T-helper 17 cell (primary cell): ENCODE data around the gene FAXDC2. TPM values are rescaled to one million over a fixed set of nuclear protein-coding genes. Genes with fewer than 3 reads are reported as not detected.

Experiments used
- ATAC-seq: fragments of 150-1000 bp; cut with Tn5 transposase; 2 replicates; pipeline ENCODE4 v1.10.0; 2021; ENCODE audit warnings: mild to moderate bottlenecking, moderate library complexity
- DNase-seq, 3 donors: peaks; one replicate each; pipeline versions ENCODE4 v3.0.0 to v3.0.0-alpha.2; 2020 to 2021
- H3K9me3 ChIP-seq: one replicate; pipeline ENCODE4 v1.7.0; 2013; ENCODE audit warnings: low read length, mild to moderate bottlenecking; ENCODE audit not compliant: control insufficient read depth, poor library complexity, severe bottlenecking
- H3K27ac Mint-ChIP-seq: one replicate; pipeline ENCODE4 v1.8.0; 2022; ENCODE audit warnings: mild to moderate bottlenecking, moderate library complexity, mixed read lengths
- H3K27me3 Mint-ChIP-seq: one replicate; pipeline ENCODE4 v1.8.0; 2022; ENCODE audit warnings: mixed read lengths
- H3K36me3 Mint-ChIP-seq: one replicate; pipeline ENCODE4 v1.8.0; 2022; ENCODE audit warnings: low read depth, mixed read lengths
- H3K4me1 Mint-ChIP-seq: one replicate; pipeline ENCODE4 v1.8.0; 2022; ENCODE audit warnings: mild to moderate bottlenecking, mixed read lengths
- H3K4me3 Mint-ChIP-seq: one replicate; pipeline ENCODE4 v1.8.0; 2022; ENCODE audit warnings: mild to moderate bottlenecking, moderate library complexity, mixed read lengths
- total RNA-seq, 4 donors: library from RNA in 2 of 4; stranded (reverse) in 2 of 4; gene quantifications; one replicate each; pipeline ENCODE4 v1.2.3 and lab custom pipeline; 2022 to 2026

The FAXDC2 gene
- total RNA-seq, 2 donors from 2014 or later: 1.1 to 36.8 TPM

- H3K27ac Mint-ChIP-seq: peak overlapping the region; percentile 68
- no peak for ATAC-seq
- H3K36me3 Mint-ChIP-seq: peaks cover 26% of the 10 kb centered on the region
Observed at GRCh38 chr5:154873791-154874331, 23.5 kb upstream of the FAXDC2 start.

GRCh38 chr5:154871734-154872133 is 21.3 kb upstream of the FAXDC2 start:
- Mint-ChIP-seq H3K27me3 (no peaks in the 10 kb centered on the region), H3K36me3 (peaks cover 25% of the 10 kb centered on the region), H3K4me3 (no peak overlapping the region), H3K4me1 (peaks cover 7% of the 10 kb centered on the region), H3K27ac (peak overlapping the region; percentile 32)
- no peak for DNase-seq
- no peak for ATAC-seq
- no peaks in the 10 kb centered on the region for H3K9me3 ChIP-seq

More at GRCh38 chr5:154873791-154874331, 23.5 kb upstream of the FAXDC2 start:
- no peak overlapping the region for H3K4me3 Mint-ChIP-seq
- H3K9me3 ChIP-seq: no peaks in the 10 kb centered on the region
- no peak for DNase-seq
- H3K27me3 Mint-ChIP-seq: no peaks in the 10 kb centered on the region
- H3K4me1 Mint-ChIP-seq: no peaks in the 10 kb centered on the region

- no peaks in the 10 kb centered on the region for H3K9me3 ChIP-seq
- ATAC-seq (peak; percentile 40), DNase-seq (no peak)
Observed at GRCh38 chr5:154868702-154869101, 18.3 kb upstream of the FAXDC2 start.

GRCh38 chr5:154866841-154867240 is 16.4 kb upstream of the FAXDC2 start:
- no peak for ATAC-seq

More at GRCh38 chr5:154868702-154869101, 18.3 kb upstream of the FAXDC2 start:
- Mint-ChIP-seq H3K27me3 (no peaks in the 10 kb centered on the region), H3K36me3 (peaks cover 12% of the 10 kb centered on the region), H3K4me3 (no peak overlapping the region), H3K4me1 (peaks cover 10% of the 10 kb centered on the region), H3K27ac (no peak overlapping the region)

GRCh38 chr5:154865466-154866184 is 15.2 kb upstream of the FAXDC2 start:
- H3K4me3 Mint-ChIP-seq: no peak overlapping the region
- no peaks in the 10 kb centered on the region for H3K9me3 ChIP-seq
- H3K27me3 Mint-ChIP-seq: no peaks in the 10 kb centered on the region
- ATAC-seq (no peak), DNase-seq (no peak)
- no peak overlapping the region for H3K27ac Mint-ChIP-seq
- H3K36me3 Mint-ChIP-seq: peaks cover 5% of the 10 kb centered on the region
- H3K4me1 Mint-ChIP-seq: peaks cover 32% of the 10 kb centered on the region

More at GRCh38 chr5:154866841-154867240, 16.4 kb upstream of the FAXDC2 start:
- peaks cover 7% of the 10 kb centered on the region for H3K36me3 Mint-ChIP-seq
- peaks cover 23% of the 10 kb centered on the region for H3K4me1 Mint-ChIP-seq
- H3K27me3 Mint-ChIP-seq: no peaks in the 10 kb centered on the region
- H3K4me3 Mint-ChIP-seq: no peak overlapping the region
- H3K27ac Mint-ChIP-seq: peak overlapping the region; percentile 27
- H3K9me3 ChIP-seq: no peaks in the 10 kb centered on the region
- DNase-seq: no peak

GRCh38 chr5:154863291-154864080 is 13.1 kb upstream of the FAXDC2 start:
- Mint-ChIP-seq H3K36me3 (peaks cover 8% of the 10 kb centered on the region), H3K27me3 (no peaks in the 10 kb centered on the region), H3K4me3 (no peak overlapping the region), H3K4me1 (peaks cover 45% of the 10 kb centered on the region), H3K27ac (peak overlapping the region; percentile 81)
- DNase-seq (no peak), ATAC-seq (no peak)
- H3K9me3 ChIP-seq: no peaks in the 10 kb centered on the region

- H3K4me3 Mint-ChIP-seq: peak overlapping the region; percentile 73
- peak overlapping the region; percentile 81 for H3K27ac Mint-ChIP-seq
- H3K9me3 ChIP-seq: no peaks in the 10 kb centered on the region
- H3K36me3 Mint-ChIP-seq: peaks cover 11% of the 10 kb centered on the region
- DNase-seq (no peak), ATAC-seq (no peak)
- H3K4me1 Mint-ChIP-seq: peaks cover 47% of the 10 kb centered on the region
- no peaks in the 10 kb centered on the region for H3K27me3 Mint-ChIP-seq
Observed at GRCh38 chr5:154862766-154863165, 12.4 kb upstream of the FAXDC2 start.

GRCh38 chr5:154861946-154862345 is 11.5 kb upstream of the FAXDC2 start:
- Mint-ChIP-seq H3K36me3 (peaks cover 9% of the 10 kb centered on the region), H3K27me3 (no peaks in the 10 kb centered on the region), H3K27ac (peak overlapping the region; percentile 81), H3K4me3 (peak overlapping the region; percentile 73), H3K4me1 (peaks cover 48% of the 10 kb centered on the region)
- ATAC-seq (no peak), DNase-seq (no peak)
- H3K9me3 ChIP-seq: no peaks in the 10 kb centered on the region

GRCh38 chr5:154860765-154861164 is 10.4 kb upstream of the FAXDC2 start:
- H3K27ac Mint-ChIP-seq: peak overlapping the region; percentile 98
- H3K36me3 Mint-ChIP-seq: peaks cover 9% of the 10 kb centered on the region
- DNase-seq (no peak), ATAC-seq (no peak)
- no peaks in the 10 kb centered on the region for H3K27me3 Mint-ChIP-seq
- peaks cover 50% of the 10 kb centered on the region for H3K4me1 Mint-ChIP-seq
- peak overlapping the region; percentile 99 for H3K4me3 Mint-ChIP-seq
- no peaks in the 10 kb centered on the region for H3K9me3 ChIP-seq

- H3K4me3 Mint-ChIP-seq: peak overlapping the region; percentile 99
- no peaks in the 10 kb centered on the region for H3K9me3 ChIP-seq
- H3K27ac Mint-ChIP-seq: peak overlapping the region; percentile 98
- H3K27me3 Mint-ChIP-seq: no peaks in the 10 kb centered on the region
- no peak for ATAC-seq
- peaks cover 9% of the 10 kb centered on the region for H3K36me3 Mint-ChIP-seq
- no peak for DNase-seq
- H3K4me1 Mint-ChIP-seq: peaks cover 50% of the 10 kb centered on the region
Observed at GRCh38 chr5:154860123-154860522, 9.7 kb upstream of the FAXDC2 start.

GRCh38 chr5:154858972-154859871 is 8.8 kb upstream of the FAXDC2 start:
- H3K9me3 ChIP-seq: no peaks in the 10 kb centered on the region
- Mint-ChIP-seq H3K27ac (peak overlapping the region; percentile 98), H3K4me3 (peak overlapping the region; percentile 99), H3K27me3 (no peaks in the 10 kb centered on the region), H3K4me1 (peaks cover 50% of the 10 kb centered on the region), H3K36me3 (peaks cover 9% of the 10 kb centered on the region)
- ATAC-seq: no peak
- DNase-seq: no peak

- H3K36me3 Mint-ChIP-seq: peaks cover 9% of the 10 kb centered on the region
- DNase-seq (peak; percentile 94 to 96 (median 94)), ATAC-seq (peak; percentile 82)
- peaks cover 50% of the 10 kb centered on the region for H3K4me1 Mint-ChIP-seq
- peak within 1 kb of the TSS; percentile 98 for H3K27ac Mint-ChIP-seq
- peak within 1 kb of the TSS; percentile 99 for H3K4me3 Mint-ChIP-seq
- H3K27me3 Mint-ChIP-seq: no peaks in the 10 kb centered on the region
- no peaks in the 10 kb centered on the region for H3K9me3 ChIP-seq
Observed at GRCh38 chr5:154858297-154858971, 8.0 kb upstream of the FAXDC2 start, which contains the start of gene CNOT8. Gene CNOT8 (plus strand): TSS chr5:154858627. CDS start chr5:154863279, 4,652 bp downstream.
